ENCODE data around the gene ECHDC3.

The ECHDC3 gene

GRCh38 chr10:11742779-11743298, 657 bp downstream of the ECHDC3 start:
- H3K9ac ChIP-seq (ENCODE audit: low read length): peak overlapping the region; percentile 50
- H3K9me3 ChIP-seq (ENCODE audit: control insufficient read depth, low read length): no peaks in the 10 kb centered on the region
- H3K4me1 ChIP-seq (ENCODE audit: control insufficient read depth, insufficient read depth, low read length): peaks cover 19% of the 10 kb centered on the region
- H3K4me3 ChIP-seq (ENCODE audit: low read length): no peak overlapping the region
- H3K27me3 ChIP-seq (ENCODE audit: control insufficient read depth, insufficient read depth, low read length): no peaks in the 10 kb centered on the region
- no peaks in the 10 kb centered on the region for H3K36me3 ChIP-seq (ENCODE audit: control insufficient read depth, insufficient read depth, low read length)

DNA sequence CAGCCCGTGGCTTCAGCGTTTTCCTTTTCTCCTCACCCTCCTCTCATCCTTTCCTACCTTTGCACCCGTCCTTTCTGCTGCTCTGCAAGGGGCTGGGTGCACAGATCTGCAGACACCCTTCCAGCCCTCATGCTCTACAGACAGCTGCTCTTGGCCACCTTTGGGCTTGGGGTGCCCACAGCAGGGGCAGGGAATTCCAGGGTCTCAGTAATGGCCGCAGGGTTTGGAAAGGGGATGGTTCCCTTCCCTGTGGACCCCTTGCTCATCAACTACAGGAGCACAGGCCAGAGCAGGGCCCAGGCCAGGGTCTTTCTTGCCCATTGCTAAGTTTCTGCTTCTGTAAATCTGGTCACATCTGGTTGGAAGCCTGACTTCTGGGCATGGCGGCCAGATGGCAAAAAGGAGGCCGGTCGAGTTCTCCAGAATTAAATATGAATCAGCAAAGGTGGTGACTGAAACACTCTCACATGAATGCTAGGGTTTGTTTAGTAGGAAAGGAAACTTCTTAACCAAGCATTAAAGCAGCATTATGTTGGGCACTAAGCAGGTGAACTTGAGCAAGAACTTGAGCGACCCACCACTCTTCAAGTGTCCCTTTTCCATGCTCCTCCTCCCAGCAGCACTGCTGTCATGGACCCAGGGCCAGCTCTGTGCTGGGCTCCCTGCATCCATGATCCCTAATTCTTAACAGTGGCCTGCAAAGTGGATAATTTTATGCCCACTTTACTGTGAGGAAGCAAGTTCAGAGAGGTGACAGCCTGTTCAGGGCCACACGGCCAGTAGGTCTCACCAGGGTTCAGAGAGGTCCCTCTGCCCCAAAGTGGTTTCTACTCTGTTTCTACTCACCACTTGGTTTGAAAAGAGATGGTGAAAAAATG, 1.5 kb downstream of the ECHDC3 start:
- Histone ChIP-seq H3K9me3 (ENCODE audit: control insufficient read depth, low read length) (no peaks in the 10 kb centered on the region), H3K27me3 (ENCODE audit: control insufficient read depth, insufficient read depth, low read length) (no peaks in the 10 kb centered on the region), H3K9ac (ENCODE audit: low read length) (peak overlapping the region; percentile 50), H3K36me3 (ENCODE audit: control insufficient read depth, insufficient read depth, low read length) (no peaks in the 10 kb centered on the region), H3K4me1 (ENCODE audit: control insufficient read depth, insufficient read depth, low read length) (peaks cover 19% of the 10 kb centered on the region), H3K4me3 (ENCODE audit: low read length) (no peak overlapping the region)

DNA sequence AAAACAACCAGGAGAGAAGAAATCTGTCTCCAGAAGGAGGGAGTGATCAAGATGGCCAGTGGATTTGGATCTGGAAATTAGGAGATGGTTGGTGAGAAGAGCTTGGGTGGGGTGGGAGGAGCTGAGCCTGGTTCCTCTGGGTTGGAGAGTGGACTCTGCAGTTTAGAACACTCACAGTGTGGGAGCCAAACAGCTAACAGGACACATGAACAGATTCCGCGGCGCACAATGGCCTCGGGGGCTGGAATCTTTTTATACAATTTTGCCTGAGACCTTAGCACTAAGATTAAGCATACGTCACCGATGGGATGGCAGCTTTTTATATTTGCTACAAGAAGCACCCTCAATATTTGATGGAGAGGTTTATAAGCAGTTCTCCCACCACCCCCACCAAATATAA, 2.9 kb downstream of the ECHDC3 start:
- H3K4me3 ChIP-seq (ENCODE audit: low read length): no peak overlapping the region
- peaks cover 19% of the 10 kb centered on the region for H3K4me1 ChIP-seq (ENCODE audit: control insufficient read depth, insufficient read depth, low read length)
- no peak overlapping the region for H3K9ac ChIP-seq (ENCODE audit: low read length)
- no peaks in the 10 kb centered on the region for H3K9me3 ChIP-seq (ENCODE audit: control insufficient read depth, low read length)
- no peaks in the 10 kb centered on the region for H3K36me3 ChIP-seq (ENCODE audit: control insufficient read depth, insufficient read depth, low read length)
- H3K27me3 ChIP-seq (ENCODE audit: control insufficient read depth, insufficient read depth, low read length): no peaks in the 10 kb centered on the region

DNA sequence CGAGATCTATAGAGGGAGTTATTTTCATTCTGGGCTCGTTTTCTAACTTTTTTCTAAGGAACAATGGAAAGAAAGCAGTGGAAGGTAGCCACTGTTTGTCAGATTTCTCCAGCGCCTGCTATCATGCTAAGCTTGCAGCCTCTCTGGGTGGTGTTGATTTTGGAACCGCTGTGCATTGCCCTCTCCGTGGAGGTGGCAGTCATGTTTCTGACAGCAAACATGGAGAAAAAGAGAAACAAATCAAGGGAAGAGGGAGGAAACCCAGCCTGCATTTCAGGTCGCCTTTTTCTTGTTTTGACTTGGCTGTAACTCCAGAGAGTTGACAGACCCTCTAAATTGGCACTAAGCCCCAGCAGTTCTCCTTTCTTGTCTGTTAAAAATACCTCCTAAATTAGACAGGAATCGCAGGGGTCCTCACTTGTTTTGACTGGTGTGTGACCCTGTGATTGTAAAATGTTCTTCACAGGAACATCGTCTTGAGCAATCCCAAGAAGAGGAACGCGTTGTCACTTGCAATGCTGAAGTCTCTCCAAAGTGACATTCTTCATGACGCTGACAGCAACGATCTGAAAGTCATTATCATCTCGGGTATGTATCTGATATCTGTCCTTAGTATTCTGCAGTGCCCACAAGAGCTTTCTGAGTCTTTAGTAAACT, 4.8 kb downstream of the ECHDC3 start:
- no peaks in the 10 kb centered on the region for H3K36me3 ChIP-seq (ENCODE audit: control insufficient read depth, insufficient read depth, low read length)
- peak overlapping the region; percentile 28 for H3K9ac ChIP-seq (ENCODE audit: low read length)
- H3K4me3 ChIP-seq (ENCODE audit: low read length): no peak overlapping the region
- no peaks in the 10 kb centered on the region for H3K9me3 ChIP-seq (ENCODE audit: control insufficient read depth, low read length)
- peaks cover 12% of the 10 kb centered on the region for H3K4me1 ChIP-seq (ENCODE audit: control insufficient read depth, insufficient read depth, low read length)
- no peaks in the 10 kb centered on the region for H3K27me3 ChIP-seq (ENCODE audit: control insufficient read depth, insufficient read depth, low read length)

GRCh38 chr10:11748866-11749265, 6.7 kb downstream of the ECHDC3 start:
- peaks cover 7% of the 10 kb centered on the region for H3K4me1 ChIP-seq (ENCODE audit: control insufficient read depth, insufficient read depth, low read length)
- H3K27me3 ChIP-seq (ENCODE audit: control insufficient read depth, insufficient read depth, low read length): no peaks in the 10 kb centered on the region
- H3K9me3 ChIP-seq (ENCODE audit: control insufficient read depth, low read length): no peaks in the 10 kb centered on the region
- H3K4me3 ChIP-seq (ENCODE audit: low read length): no peak overlapping the region
- no peaks in the 10 kb centered on the region for H3K36me3 ChIP-seq (ENCODE audit: control insufficient read depth, insufficient read depth, low read length)
- H3K9ac ChIP-seq (ENCODE audit: low read length): no peak overlapping the region

GRCh38 chr10:11750420-11750819, 8.2 kb downstream of the ECHDC3 start:
- Histone ChIP-seq H3K36me3 (ENCODE audit: control insufficient read depth, insufficient read depth, low read length) (no peaks in the 10 kb centered on the region), H3K4me1 (ENCODE audit: control insufficient read depth, insufficient read depth, low read length) (peaks cover 7% of the 10 kb centered on the region), H3K9ac (ENCODE audit: low read length) (no peak overlapping the region), H3K9me3 (ENCODE audit: control insufficient read depth, low read length) (no peaks in the 10 kb centered on the region), H3K4me3 (ENCODE audit: low read length) (no peak overlapping the region), H3K27me3 (ENCODE audit: control insufficient read depth, insufficient read depth, low read length) (no peaks in the 10 kb centered on the region)

GRCh38 chr10:11754173-11754572, 12.0 kb downstream of the ECHDC3 start:
- peaks cover 10% of the 10 kb centered on the region for H3K4me1 ChIP-seq (ENCODE audit: control insufficient read depth, insufficient read depth, low read length)
- H3K27me3 ChIP-seq (ENCODE audit: control insufficient read depth, insufficient read depth, low read length): no peaks in the 10 kb centered on the region
- no peak overlapping the region for H3K9ac ChIP-seq (ENCODE audit: low read length)
- no peak overlapping the region for H3K4me3 ChIP-seq (ENCODE audit: low read length)
- H3K36me3 ChIP-seq (ENCODE audit: control insufficient read depth, insufficient read depth, low read length): no peaks in the 10 kb centered on the region
- no peaks in the 10 kb centered on the region for H3K9me3 ChIP-seq (ENCODE audit: control insufficient read depth, low read length)

DNA sequence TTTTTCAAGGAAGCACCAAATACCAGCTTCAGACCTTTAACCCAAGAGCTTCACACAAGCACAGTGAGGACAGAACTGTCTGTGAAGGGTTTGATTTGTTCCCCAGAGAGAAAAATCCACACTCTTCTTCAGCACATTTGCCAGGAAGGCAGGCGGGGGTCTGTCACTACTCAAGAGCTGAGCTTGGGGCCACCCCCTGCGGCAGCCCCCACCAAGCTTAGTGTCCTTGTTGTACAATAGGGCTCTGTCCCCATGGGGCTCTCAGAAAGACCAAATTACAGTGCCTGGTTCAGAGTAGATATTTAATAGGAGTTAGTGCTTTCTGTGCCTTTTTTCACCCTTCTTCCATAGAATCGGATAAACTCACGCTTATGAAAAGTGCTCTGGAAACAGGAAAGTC, 12.4 kb downstream of the ECHDC3 start:
- Histone ChIP-seq H3K4me1 (ENCODE audit: control insufficient read depth, insufficient read depth, low read length) (peaks cover 10% of the 10 kb centered on the region), H3K4me3 (ENCODE audit: low read length) (no peak overlapping the region), H3K27me3 (ENCODE audit: control insufficient read depth, insufficient read depth, low read length) (no peaks in the 10 kb centered on the region), H3K36me3 (ENCODE audit: control insufficient read depth, insufficient read depth, low read length) (no peaks in the 10 kb centered on the region), H3K9ac (ENCODE audit: low read length) (no peak overlapping the region), H3K9me3 (ENCODE audit: control insufficient read depth, low read length) (no peaks in the 10 kb centered on the region)

GRCh38 chr10:11755512-11756263, 13.5 kb downstream of the ECHDC3 start:
- no peaks in the 10 kb centered on the region for H3K27me3 ChIP-seq (ENCODE audit: control insufficient read depth, insufficient read depth, low read length)
- no peaks in the 10 kb centered on the region for H3K9me3 ChIP-seq (ENCODE audit: control insufficient read depth, low read length)
- no peaks in the 10 kb centered on the region for H3K36me3 ChIP-seq (ENCODE audit: control insufficient read depth, insufficient read depth, low read length)
- peaks cover 10% of the 10 kb centered on the region for H3K4me1 ChIP-seq (ENCODE audit: control insufficient read depth, insufficient read depth, low read length)
- no peak overlapping the region for H3K9ac ChIP-seq (ENCODE audit: low read length)
- no peak overlapping the region for H3K4me3 ChIP-seq (ENCODE audit: low read length)

DNA sequence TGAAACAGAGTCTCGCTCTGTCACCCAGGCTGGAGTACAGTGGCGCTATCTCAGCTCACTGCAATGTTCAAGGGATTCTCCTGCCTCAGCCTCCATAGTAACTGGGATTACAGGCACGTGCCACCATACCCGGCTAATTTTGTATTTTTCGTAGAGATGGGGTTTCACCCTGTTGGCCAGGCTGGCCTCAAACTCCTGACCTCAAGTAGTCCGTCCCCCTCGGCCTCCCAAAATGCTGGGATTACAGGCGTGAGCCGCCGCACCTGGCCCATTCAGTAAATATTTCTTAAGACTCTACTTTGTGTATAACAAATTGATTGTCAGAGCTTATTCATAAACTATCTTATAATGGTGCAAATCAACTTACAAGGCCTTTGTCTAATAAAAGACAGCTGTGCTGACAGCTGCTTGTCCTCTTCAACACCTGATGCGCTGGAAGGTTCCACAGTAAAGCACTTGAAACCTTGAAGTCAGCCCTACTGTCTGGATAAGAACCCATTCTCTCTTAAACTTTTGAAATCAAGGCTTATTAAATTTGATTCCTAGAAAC, 14.7 kb downstream of the ECHDC3 start:
- no peaks in the 10 kb centered on the region for H3K9me3 ChIP-seq (ENCODE audit: control insufficient read depth, low read length)
- H3K27me3 ChIP-seq (ENCODE audit: control insufficient read depth, insufficient read depth, low read length): no peaks in the 10 kb centered on the region
- no peaks in the 10 kb centered on the region for H3K36me3 ChIP-seq (ENCODE audit: control insufficient read depth, insufficient read depth, low read length)
- peaks cover 10% of the 10 kb centered on the region for H3K4me1 ChIP-seq (ENCODE audit: control insufficient read depth, insufficient read depth, low read length)
- H3K9ac ChIP-seq (ENCODE audit: low read length): no peak overlapping the region
- H3K4me3 ChIP-seq (ENCODE audit: low read length): no peak overlapping the region

- no peaks in the 10 kb centered on the region for H3K9me3 ChIP-seq (ENCODE audit: control insufficient read depth, low read length)
- no peak overlapping the region for H3K9ac ChIP-seq (ENCODE audit: low read length)
- no peak overlapping the region for H3K4me3 ChIP-seq (ENCODE audit: low read length)
- H3K27me3 ChIP-seq (ENCODE audit: control insufficient read depth, insufficient read depth, low read length): no peaks in the 10 kb centered on the region
- H3K4me1 ChIP-seq (ENCODE audit: control insufficient read depth, insufficient read depth, low read length): peaks cover 10% of the 10 kb centered on the region
- no peaks in the 10 kb centered on the region for H3K36me3 ChIP-seq (ENCODE audit: control insufficient read depth, insufficient read depth, low read length)
Measured at GRCh38 chr10:11757454-11757820, 15.3 kb downstream of the ECHDC3 start.

Measured in mucosa of stomach (tissue), 1 donor.